ENCODE data around the gene PSPH.
A peak's percentile ranks its signal among the peaks of the same experiment; 100 is the strongest.
"Not testable (repeated sequence)": the region's sequence is repeated elsewhere in the genome, so short reads cannot be mapped to it uniquely, and the experiment has no call there.

The PSPH gene

GRCh38 chr7:56062382-56062781 lies 11.1 kb upstream of the PSPH start:
- no peak for DNase-seq

DNA sequence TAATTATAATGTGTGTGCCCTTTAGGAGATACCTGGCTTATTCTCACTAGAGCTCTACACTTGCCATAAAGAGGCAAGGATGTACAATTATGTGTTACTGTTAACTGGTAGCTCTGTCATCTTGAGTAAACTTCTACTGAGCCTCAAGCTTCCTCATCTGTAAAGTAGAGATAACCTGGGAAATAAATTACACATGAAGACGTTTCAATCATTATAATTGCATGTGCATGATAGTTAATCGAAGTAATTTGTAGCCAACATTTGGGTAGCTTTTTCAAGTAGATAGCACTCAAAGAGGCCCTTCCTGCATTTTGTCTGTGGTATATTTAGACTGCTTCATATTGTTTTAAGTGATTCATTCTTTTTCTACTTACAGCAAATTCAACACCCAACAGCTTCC lies 2.7 kb upstream of the PSPH start:
- no peak for DNase-seq

DNA sequence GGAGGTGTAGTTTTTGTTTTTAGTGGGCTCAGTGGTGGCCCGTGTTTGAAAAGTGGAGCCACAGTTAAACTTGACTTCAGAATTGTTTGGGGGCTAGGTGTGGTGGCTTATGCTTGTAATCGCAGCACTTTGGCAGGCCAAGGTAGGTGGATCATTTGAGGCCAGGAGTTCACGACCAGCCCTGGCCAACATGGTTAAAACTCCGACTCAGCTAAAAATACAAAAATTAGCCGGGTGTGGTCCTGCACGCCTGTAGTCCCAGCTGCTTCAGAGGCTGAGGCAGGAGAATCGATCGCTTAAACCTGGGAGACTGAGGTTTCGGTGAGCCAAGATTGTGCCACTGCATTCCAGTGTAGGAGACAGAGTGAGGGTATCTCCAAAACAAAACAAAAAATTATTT lies 2.1 kb upstream of the PSPH start:
- no peak for DNase-seq

DNA sequence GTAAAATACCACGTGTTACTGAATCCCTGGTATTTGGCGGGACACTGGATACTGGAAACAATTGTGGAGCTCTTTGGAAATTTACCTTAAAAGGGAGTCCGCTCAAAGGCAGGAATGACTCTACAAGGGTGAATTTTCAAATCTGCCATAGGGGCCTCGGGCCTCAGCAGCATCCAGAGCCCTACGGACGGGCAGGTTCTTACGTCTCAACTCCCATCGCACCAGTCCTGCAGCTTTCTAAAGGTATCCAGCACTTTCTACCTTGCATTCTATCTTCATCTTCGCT lies 248 bp downstream of the PSPH start:
- DNase-seq = no peak

DNA sequence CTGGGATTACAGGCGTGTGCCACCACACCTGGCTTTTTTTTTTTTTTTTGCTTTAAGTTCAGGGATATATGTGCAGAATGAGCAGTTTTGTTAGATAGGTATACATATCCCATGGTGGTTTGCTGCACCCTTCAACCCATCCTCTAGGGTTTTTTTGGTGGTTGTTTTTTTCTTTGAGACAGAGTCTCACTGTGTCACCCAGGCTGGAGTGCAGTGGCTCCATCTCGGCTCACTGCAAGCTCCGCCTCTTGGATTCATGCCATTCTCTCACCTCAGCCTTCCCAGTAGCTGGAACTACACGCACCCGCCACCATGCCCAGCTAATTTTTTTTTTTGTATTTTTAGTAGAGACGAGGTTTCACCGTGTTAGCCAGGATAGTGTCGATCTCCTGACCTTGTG lies 2.5 kb downstream of the PSPH start:
- DNase-seq = not testable (repeated sequence)

DNA sequence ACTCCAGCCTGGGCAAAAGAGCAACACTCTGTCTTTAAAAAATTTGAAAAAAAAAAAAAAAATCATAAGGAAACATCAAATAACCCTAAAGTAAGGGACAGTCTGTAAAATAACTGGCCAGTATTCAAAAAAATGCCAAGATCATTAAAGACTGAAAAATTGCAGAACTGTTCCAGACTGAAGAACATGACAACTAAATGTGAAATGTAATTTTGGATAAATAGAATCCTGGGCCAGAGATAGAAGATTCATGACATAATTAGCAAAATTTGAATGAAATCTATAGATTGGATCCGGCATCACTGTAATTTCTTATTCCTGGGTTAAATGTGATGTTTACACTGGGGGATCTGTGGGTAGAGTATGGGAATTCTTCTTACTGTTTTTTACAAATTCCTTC lies 3.0 kb downstream of the PSPH start:
- DNase-seq = no peak

- not testable (repeated sequence) for DNase-seq
These were observed 3.7 kb downstream of the PSPH start for GRCh38 chr7:56047446-56048116.

DNA sequence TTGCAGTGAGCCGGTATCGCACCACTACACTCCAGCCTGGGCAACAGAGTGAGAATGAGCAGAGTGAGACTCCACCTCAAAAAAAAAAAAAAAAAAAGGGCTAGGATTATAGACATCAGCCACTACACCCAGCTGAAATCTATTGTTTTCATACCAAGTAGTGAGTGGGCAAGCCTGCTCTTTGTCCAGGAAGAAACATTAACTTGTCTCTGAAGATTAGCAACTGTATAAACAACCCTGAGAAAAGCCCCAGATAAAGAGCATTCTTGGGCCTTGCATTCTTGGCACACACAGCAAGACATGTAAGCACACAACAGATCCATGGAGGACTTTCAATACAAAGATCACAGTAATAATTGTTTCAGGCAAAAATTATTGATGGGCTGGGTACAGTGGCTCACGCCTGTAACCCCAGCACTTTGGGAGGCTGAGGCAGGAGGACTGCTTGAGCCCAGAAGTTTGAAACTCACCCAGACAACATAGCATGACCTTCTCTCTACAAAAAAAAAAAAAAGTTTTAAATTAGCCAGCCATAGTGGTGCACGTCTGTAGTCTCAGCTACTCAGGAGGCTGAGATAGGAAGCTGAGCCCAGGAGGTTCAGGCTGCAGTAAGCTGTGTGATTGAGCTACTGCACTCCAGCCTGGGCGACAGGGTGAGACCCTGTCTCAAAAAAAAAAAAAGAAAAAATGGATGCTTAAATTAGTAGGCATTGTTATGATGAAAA lies 4.4 kb downstream of the PSPH start:
- DNase-seq = no peak

DNA sequence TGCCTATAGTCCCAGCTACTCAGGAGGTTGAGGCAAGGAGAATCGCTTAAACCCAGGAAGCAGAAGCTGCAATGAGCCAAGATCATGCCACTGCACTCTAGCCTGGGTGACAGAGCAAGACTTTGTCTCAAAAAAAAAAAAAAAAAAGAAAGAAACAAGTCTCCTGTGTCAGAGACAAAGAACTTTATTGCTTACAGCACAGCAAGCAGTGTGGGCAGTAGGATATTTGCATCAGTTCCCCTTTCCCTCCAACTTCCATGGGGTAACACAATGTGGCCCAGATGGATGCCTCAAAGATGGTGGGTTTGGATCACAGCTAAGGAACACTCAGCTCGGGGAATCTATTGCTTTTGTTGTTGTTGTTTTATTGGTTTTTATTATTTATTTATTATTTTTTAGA lies 5.5 kb downstream of the PSPH start:
- DNase-seq = not testable (repeated sequence)

DNA sequence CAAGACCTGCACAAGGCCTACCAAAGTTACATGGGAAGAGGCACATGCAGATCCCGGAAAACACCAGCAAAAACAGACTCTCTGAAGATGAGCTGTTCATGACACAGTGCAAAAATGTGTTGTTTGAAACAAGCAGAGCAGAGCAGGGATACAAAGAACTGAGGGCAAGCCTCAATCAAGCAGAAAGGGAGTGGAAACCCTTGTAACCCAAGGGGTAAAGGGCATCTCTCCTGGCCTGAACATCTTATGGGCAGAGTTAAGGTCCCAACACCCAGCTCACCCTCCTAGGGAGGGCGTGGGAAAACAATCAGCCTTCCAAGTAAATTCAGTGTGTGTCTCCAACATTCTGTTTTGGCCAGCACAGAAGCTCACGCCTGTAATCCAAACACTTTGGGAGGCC lies 10.5 kb downstream of the PSPH start:
- DNase-seq = no peak

- peak; percentile 61 for DNase-seq
These were observed 17.4 kb downstream of the PSPH start for GRCh38 chr7:56033671-56034432.

DNA sequence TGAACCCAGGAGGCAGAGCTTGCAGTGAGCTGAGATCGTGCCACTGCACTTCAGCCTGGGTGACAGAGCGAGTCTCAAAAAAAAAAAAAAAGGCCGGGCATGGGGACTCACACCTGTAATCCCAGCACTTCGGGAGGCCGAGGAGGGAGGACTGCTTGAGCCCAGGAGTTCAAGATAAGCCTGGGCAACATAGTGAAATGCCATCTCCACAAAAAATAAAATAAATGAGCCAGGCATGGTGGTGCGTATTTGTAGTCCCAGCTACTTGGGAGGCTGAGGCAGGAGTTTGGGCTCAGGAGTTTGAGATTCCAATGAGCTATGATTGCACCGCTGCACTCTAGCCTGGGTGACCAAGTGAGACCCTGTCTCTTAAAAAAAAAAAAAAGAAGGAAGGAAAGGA lies 18.7 kb downstream of the PSPH start:
- DNase-seq = not testable (repeated sequence)

GRCh38 chr7:56031556-56031955 lies 19.7 kb downstream of the PSPH start:
- DNase-seq = not testable (repeated sequence)

GRCh38 chr7:56030340-56030739 lies 20.9 kb downstream of the PSPH start:
- DNase-seq = no peak

DNA sequence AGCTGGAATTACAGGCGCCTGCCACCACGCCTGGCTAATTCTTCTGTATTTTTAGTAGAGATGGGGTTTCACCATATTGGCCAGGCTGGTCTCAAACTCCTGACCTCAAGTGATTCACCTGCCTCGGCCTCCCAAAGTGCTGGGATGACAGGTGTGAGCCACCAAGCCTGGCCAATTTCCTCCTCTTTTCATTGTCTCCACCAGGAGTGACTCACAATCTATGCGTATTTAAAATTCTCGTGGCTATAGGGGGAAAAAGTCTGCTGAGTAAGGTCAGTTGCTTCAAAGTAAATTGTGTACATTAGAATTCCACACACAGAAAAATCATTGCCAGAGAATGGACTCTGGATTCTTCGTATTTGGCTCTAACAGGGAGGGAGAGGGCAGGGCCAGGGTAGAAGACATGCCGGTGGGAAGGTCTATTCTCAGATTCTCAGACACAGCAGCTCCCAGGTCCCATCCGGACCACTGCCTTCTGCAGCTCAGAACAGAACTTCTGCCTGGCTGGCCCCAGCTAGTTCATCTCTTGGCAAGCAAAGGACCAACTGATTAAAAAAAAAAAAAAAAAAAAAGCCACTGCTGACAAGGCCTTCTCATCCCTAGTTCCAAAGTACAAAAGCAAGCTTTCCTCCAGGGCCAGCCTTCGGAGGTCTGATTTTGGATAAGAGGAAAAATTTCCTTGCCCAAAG lies 22.2 kb downstream of the PSPH start:
- DNase-seq = no peak

- no peak for DNase-seq
These were observed 24.7 kb downstream of the PSPH start for GRCh38 chr7:56026538-56026937.

GRCh38 chr7:56023500-56023899 lies 27.7 kb downstream of the PSPH start:
- DNase-seq = no peak

DNA sequence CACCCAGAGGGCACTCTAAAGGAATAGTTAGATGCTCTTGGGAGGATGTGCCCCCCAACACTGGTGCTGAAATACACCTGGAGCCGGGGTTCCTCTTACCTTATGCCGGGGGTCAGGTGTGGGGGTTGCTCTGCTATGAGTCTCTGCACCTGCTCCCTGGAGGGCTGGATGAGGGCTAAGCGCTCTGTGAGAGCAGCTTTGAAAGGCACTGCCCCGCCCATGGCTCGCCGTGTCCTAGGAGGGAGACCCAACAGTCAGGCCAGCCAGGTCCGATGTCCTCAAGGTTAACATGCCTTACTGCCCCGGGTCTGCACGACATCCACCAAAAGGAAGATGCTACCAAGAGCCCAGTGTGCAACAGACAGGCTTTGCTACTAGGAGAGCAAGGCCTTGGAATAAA lies 31.7 kb downstream of the PSPH start:
- DNase-seq = no peak

DNA sequence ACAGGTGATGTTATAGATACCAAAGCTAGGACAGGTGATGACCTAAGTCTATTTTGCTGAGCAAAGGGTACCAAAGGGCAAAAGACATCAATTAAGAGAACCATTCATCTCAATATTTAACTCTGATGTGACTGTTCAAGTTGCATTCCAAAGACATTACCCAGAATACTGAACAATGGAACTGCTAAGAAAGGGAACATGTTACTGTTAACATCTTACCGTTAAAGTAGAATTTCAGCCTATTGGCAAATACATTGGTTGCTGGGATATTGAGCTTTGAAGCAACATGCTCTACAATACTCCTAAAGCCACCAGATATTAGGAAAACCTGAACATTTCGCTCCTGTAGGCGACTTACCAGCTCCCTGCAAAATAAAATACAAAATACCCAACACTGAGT lies 34.2 kb downstream of the PSPH start:
- DNase-seq = not testable (repeated sequence)

DNA sequence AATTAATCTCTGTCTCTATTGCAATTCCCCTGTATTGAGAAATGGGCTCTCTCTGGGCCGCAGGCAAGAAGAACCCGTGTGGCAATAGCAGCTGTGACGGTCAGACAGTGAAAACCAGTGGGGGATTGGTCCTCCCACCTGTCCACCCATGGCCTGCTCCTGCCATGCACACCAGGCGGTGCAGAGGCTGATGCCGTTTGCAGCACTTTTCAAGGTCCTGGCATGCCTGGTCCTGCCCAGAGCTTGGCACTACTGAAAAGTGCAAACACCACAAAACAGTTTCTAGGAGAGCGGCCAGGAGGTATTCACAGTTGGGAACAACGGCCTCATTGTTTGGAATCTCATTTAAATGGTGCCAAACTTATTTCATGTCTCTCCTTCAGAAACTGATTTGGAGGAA lies 41.5 kb downstream of the PSPH start:
- no peak for DNase-seq

DNA sequence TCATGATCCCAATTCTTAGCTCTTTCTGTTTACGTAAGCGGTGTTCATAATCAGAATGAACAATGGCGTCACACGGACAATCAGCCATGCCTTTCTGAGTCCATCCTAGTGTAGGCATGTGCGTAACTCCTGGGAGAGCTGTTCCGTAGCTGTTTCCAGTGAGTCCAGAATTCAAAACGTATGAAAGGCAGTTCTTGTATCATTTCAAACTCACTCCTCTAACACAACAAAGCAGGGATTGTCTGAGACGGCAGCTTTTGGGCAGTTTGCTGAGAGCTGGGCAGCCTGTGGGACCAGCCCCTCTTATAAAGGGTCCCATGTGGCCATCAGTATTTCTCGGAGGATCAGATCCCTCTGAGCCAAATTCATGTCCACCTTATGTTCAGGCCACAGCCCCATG lies 43.4 kb downstream of the PSPH start:
- no peak for DNase-seq

DNA sequence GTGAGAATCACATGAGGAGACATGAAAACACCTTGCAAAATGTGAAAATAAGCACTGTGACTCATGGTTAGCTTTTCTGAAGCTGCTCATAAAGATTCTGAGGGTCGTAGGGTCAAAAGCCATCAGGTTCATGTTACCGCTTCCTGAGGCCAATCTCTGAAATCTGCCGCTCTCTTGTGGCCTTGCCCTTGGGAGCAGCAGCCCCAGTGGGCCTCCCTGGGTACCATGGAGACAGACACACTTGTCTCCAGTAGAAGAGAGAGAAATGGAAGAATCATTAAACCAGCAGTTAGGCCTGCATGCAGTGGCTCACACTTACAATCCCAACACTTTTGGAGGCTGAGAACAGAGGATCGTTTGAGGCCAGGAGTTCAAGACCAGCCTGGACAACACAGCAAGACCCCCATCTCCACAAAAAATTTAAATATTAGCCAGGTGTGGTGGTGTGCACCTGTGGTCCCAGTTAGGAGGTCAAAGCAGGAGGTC lies 44.0 kb downstream of the PSPH start:
- no peak for DNase-seq

GRCh38 chr7:56003749-56004148 lies 47.5 kb downstream of the PSPH start:
- DNase-seq = no peak
